CD4-positive, alpha-beta T cell treated with Interleukin-4 for 4 hours (primary cell): ENCODE data around the gene DNAAF5.

Experiments
- DNase-seq: peaks from one replicate; pipeline ENCODE4 v3.0.0-alpha.2; 2020

Gene DNAAF5

GRCh38 chr7:818031-818699 lies 91.7 kb downstream of the DNAAF5 start:
- DNase-seq: peak; percentile 24

DNA sequence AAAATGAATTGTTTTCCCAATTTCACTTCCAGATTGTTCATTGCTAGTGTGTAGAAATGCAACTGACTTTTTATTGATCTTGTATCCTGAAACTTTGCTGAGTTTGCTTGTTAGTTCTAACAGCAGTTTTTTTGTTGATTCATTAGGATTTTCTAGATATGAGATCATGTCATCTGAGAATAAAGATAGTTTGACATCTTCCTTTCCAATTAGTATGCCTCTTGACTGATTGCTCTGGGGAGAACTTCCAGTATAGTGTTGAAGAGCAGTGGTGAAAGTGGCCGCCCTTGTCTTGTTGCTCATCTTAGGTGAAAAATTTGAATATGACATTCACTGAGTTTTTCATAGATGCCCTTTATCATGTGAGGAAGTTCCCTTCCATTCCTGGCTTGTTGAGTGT lies 93.8 kb downstream of the DNAAF5 start:
- DNase-seq: no peak

- no peak for DNase-seq
These were observed 95.2 kb downstream of the DNAAF5 start for GRCh38 chr7:821688-822087.

- DNase-seq: no peak
These were observed 96.3 kb downstream of the DNAAF5 start for GRCh38 chr7:822692-823276.

DNA sequence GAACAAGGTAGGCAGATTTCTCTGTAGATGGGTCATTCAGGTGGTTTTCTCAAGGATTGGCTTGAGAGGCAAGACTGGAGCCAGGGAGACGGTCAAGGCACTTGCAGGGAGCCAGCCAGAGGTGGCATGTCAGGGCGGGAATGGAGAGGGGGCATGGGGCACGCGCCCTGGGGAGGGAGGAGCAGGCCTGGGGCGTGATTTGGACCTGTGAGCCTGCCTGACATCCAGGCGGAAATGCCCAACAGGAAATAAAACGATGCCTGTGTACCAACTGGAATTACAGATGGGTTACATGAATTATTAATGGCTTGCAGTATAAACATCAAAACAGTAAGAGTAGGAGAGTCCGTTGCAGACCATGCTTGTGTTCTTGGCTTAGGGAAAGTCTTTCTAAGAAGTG lies 97.2 kb downstream of the DNAAF5 start:
- DNase-seq: no peak

GRCh38 chr7:824081-824480 lies 97.6 kb downstream of the DNAAF5 start:
- no peak for DNase-seq

DNA sequence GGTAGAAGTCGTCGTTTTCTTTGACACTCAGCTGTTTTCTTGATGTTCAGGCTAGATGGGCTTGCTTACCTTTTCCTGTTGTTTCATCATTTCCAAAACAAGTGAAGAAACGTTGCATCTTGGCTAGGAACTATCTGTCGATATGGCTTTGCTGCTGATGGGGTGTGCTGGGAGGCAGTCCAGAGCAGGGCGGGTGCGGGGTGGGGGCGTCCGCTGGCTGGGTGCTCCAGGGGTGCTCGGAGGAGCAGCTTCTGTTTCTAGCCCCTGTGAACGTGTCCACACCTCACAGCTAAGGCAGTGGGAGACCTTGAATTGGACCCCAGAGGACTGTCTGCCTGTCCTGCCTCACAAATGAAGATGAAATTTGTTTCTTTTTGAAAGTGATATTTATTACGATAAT lies 98.2 kb downstream of the DNAAF5 start:
- no peak for DNase-seq

GRCh38 chr7:825386-825785 lies 98.9 kb downstream of the DNAAF5 start:
- DNase-seq: no peak

- no peak for DNase-seq
These were observed 99.9 kb downstream of the DNAAF5 start for GRCh38 chr7:826230-826917.

GRCh38 chr7:828793-829561 lies 102.5 kb downstream of the DNAAF5 start:
- no peak for DNase-seq

DNA sequence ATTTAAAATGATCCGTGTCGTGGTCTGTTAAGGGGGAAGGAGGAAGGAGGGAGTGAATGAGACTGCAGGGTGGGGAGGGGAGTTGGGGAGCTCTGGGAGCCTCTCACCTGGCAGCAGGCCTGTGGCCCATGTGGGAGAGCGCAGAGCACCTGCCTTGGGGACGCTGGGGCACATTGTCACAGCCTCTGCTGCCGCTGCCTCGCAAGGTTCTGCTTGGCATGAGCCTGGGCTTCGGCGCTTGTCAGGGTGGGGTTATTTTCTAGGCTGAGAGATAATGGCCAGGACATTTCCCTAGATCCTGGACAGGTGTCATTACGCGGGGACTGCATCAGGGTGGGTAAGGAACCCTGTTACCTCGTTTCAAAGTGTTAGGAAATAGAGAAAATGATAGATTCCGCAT lies 103.6 kb downstream of the DNAAF5 start:
- DNase-seq: no peak

GRCh38 chr7:831596-832166 lies 105.2 kb downstream of the DNAAF5 start:
- DNase-seq: peak; percentile 88

- DNase-seq: peak; percentile 91
These were observed 105.9 kb downstream of the DNAAF5 start, which contains the start of gene SUN1 for GRCh38 chr7:832167-832967. SUN1 (plus strand) TSS chr7:832476; CDS start chr7:832525, 49 bp downstream.

GRCh38 chr7:832968-833424 lies 106.5 kb downstream of the DNAAF5 start:
- DNase-seq: peak; percentile 11

GRCh38 chr7:833601-834258 lies 107.2 kb downstream of the DNAAF5 start:
- peak; percentile 17 for DNase-seq

GRCh38 chr7:834277-834676 lies 107.8 kb downstream of the DNAAF5 start:
- DNase-seq: no peak

- DNase-seq: no peak
These were observed 108.5 kb downstream of the DNAAF5 start for GRCh38 chr7:835021-835420.

GRCh38 chr7:835485-836401 lies 109.2 kb downstream of the DNAAF5 start:
- DNase-seq: no peak
